ENCODE measurements around the gene MRPL40.

MRPL40 gene

GRCh38 chr22:19455585-19456370, 23.4 kb downstream of the MRPL40 start:
- Mint-ChIP-seq H3K27me3 (ENCODE audit: low read depth) (no peaks in the 10 kb centered on the region), H3K27ac (no peak overlapping the region), H3K4me1 (ENCODE audit: low read depth) (peaks cover 7% of the 10 kb centered on the region), H3K9me3 (no peaks in the 10 kb centered on the region), H3K4me3 (no peak overlapping the region), H3K36me3 (ENCODE audit: low read depth) (peaks cover 43% of the 10 kb centered on the region)

- Mint-ChIP-seq H3K4me3 (no peak overlapping the region), H3K36me3 (ENCODE audit: low read depth) (peaks cover 41% of the 10 kb centered on the region), H3K27ac (no peak overlapping the region), H3K4me1 (ENCODE audit: low read depth) (peaks cover 7% of the 10 kb centered on the region), H3K9me3 (no peaks in the 10 kb centered on the region), H3K27me3 (ENCODE audit: low read depth) (no peaks in the 10 kb centered on the region)
Observed at GRCh38 chr22:19456541-19456940, 24.2 kb downstream of the MRPL40 start.

GRCh38 chr22:19457828-19458428, 25.6 kb downstream of the MRPL40 start:
- H3K4me3 Mint-ChIP-seq = no peak overlapping the region
- H3K27ac Mint-ChIP-seq = no peak overlapping the region
- peaks cover 36% of the 10 kb centered on the region for H3K36me3 Mint-ChIP-seq (ENCODE audit: low read depth)
- peaks cover 7% of the 10 kb centered on the region for H3K4me1 Mint-ChIP-seq (ENCODE audit: low read depth)
- H3K27me3 Mint-ChIP-seq (ENCODE audit: low read depth) = no peaks in the 10 kb centered on the region
- no peaks in the 10 kb centered on the region for H3K9me3 Mint-ChIP-seq

- Mint-ChIP-seq H3K27ac (no peak overlapping the region), H3K36me3 (ENCODE audit: low read depth) (peaks cover 30% of the 10 kb centered on the region), H3K27me3 (ENCODE audit: low read depth) (no peaks in the 10 kb centered on the region), H3K4me1 (ENCODE audit: low read depth) (peaks cover 14% of the 10 kb centered on the region), H3K9me3 (no peaks in the 10 kb centered on the region), H3K4me3 (no peak overlapping the region)
Observed at GRCh38 chr22:19460036-19460435, 27.7 kb downstream of the MRPL40 start.

GRCh38 chr22:19461506-19461905, 29.2 kb downstream of the MRPL40 start:
- Mint-ChIP-seq H3K4me3 (no peak overlapping the region), H3K36me3 (ENCODE audit: low read depth) (peaks cover 27% of the 10 kb centered on the region), H3K9me3 (no peaks in the 10 kb centered on the region), H3K4me1 (ENCODE audit: low read depth) (peaks cover 14% of the 10 kb centered on the region), H3K27ac (no peak overlapping the region), H3K27me3 (ENCODE audit: low read depth) (no peaks in the 10 kb centered on the region)

- no peak overlapping the region for H3K27ac Mint-ChIP-seq
- no peaks in the 10 kb centered on the region for H3K9me3 Mint-ChIP-seq
- peaks cover 12% of the 10 kb centered on the region for H3K4me1 Mint-ChIP-seq (ENCODE audit: low read depth)
- H3K27me3 Mint-ChIP-seq (ENCODE audit: low read depth) = no peaks in the 10 kb centered on the region
- peaks cover 30% of the 10 kb centered on the region for H3K36me3 Mint-ChIP-seq (ENCODE audit: low read depth)
- H3K4me3 Mint-ChIP-seq = no peak overlapping the region
Observed at GRCh38 chr22:19463008-19463407, 30.7 kb downstream of the MRPL40 start.

- H3K4me1 Mint-ChIP-seq (ENCODE audit: low read depth) = peaks cover 12% of the 10 kb centered on the region
- no peaks in the 10 kb centered on the region for H3K27me3 Mint-ChIP-seq (ENCODE audit: low read depth)
- peaks cover 37% of the 10 kb centered on the region for H3K36me3 Mint-ChIP-seq (ENCODE audit: low read depth)
- H3K27ac Mint-ChIP-seq = peak overlapping the region; percentile 26
- H3K9me3 Mint-ChIP-seq = no peaks in the 10 kb centered on the region
- H3K4me3 Mint-ChIP-seq = no peak overlapping the region
Observed at GRCh38 chr22:19463491-19464469, 31.4 kb downstream of the MRPL40 start.

- peaks cover 42% of the 10 kb centered on the region for H3K36me3 Mint-ChIP-seq (ENCODE audit: low read depth)
- H3K4me3 Mint-ChIP-seq = no peak overlapping the region
- peaks cover 12% of the 10 kb centered on the region for H3K4me1 Mint-ChIP-seq (ENCODE audit: low read depth)
- H3K27ac Mint-ChIP-seq = no peak overlapping the region
- no peaks in the 10 kb centered on the region for H3K9me3 Mint-ChIP-seq
- no peaks in the 10 kb centered on the region for H3K27me3 Mint-ChIP-seq (ENCODE audit: low read depth)
Observed at GRCh38 chr22:19464546-19464945, 32.2 kb downstream of the MRPL40 start.

- Mint-ChIP-seq H3K36me3 (ENCODE audit: low read depth) (peaks cover 45% of the 10 kb centered on the region), H3K27me3 (ENCODE audit: low read depth) (no peaks in the 10 kb centered on the region), H3K9me3 (no peaks in the 10 kb centered on the region), H3K27ac (no peak overlapping the region), H3K4me3 (no peak overlapping the region), H3K4me1 (ENCODE audit: low read depth) (peaks cover 12% of the 10 kb centered on the region)
Observed at GRCh38 chr22:19464975-19465374, 32.6 kb downstream of the MRPL40 start.

- H3K36me3 Mint-ChIP-seq (ENCODE audit: low read depth) = peaks cover 51% of the 10 kb centered on the region
- no peak overlapping the region for H3K4me3 Mint-ChIP-seq
- no peak overlapping the region for H3K27ac Mint-ChIP-seq
- no peaks in the 10 kb centered on the region for H3K9me3 Mint-ChIP-seq
- H3K4me1 Mint-ChIP-seq (ENCODE audit: low read depth) = peaks cover 12% of the 10 kb centered on the region
- H3K27me3 Mint-ChIP-seq (ENCODE audit: low read depth) = no peaks in the 10 kb centered on the region
Observed at GRCh38 chr22:19466126-19466716, 33.9 kb downstream of the MRPL40 start.

GRCh38 chr22:19466848-19467752, 34.8 kb downstream of the MRPL40 start:
- Mint-ChIP-seq H3K4me1 (ENCODE audit: low read depth) (peaks cover 12% of the 10 kb centered on the region), H3K27ac (no peak overlapping the region), H3K27me3 (ENCODE audit: low read depth) (no peaks in the 10 kb centered on the region), H3K9me3 (no peaks in the 10 kb centered on the region), H3K36me3 (ENCODE audit: low read depth) (peaks cover 58% of the 10 kb centered on the region), H3K4me3 (no peak overlapping the region)

- Mint-ChIP-seq H3K27me3 (ENCODE audit: low read depth) (no peaks in the 10 kb centered on the region), H3K36me3 (ENCODE audit: low read depth) (peaks cover 57% of the 10 kb centered on the region), H3K4me3 (no peak overlapping the region), H3K4me1 (ENCODE audit: low read depth) (peaks cover 12% of the 10 kb centered on the region), H3K27ac (no peak overlapping the region), H3K9me3 (no peaks in the 10 kb centered on the region)
Observed at GRCh38 chr22:19467912-19468311, 35.6 kb downstream of the MRPL40 start.

GRCh38 chr22:19469421-19469820, 37.1 kb downstream of the MRPL40 start:
- Mint-ChIP-seq H3K4me3 (no peak overlapping the region), H3K36me3 (ENCODE audit: low read depth) (peaks cover 59% of the 10 kb centered on the region), H3K9me3 (no peaks in the 10 kb centered on the region)

More at GRCh38 chr22:19469421-19469820, 37.1 kb downstream of the MRPL40 start:
- Mint-ChIP-seq H3K4me1 (ENCODE audit: low read depth) (peaks cover 14% of the 10 kb centered on the region), H3K27ac (no peak overlapping the region), H3K27me3 (ENCODE audit: low read depth) (no peaks in the 10 kb centered on the region)

Data from T-helper 1 cell treated with Interleukin-12 subunit alpha and Interleukin-12 subunit beta and Interleukin-4 antibody, amounts not matched to agents 30 μg/mL and 1 μg/mL, for 36 hours (primary cell).